HG03469 (cell line): ENCODE results near the gene KCTD7.
"Not testable (repeated sequence)": the region's sequence is repeated elsewhere in the genome, so short reads cannot be mapped to it uniquely, and the experiment has no call there.

Experiments
- ATAC-seq: cut with Tn5 transposase; IDR thresholded peaks from one replicate; pipeline ENCODE4 v1.9.1; 2021; ENCODE audit warnings: mild to moderate bottlenecking, moderate library complexity, moderate number of reproducible peaks; ENCODE audit not compliant: unreplicated experiment

KCTD7 gene

DNA sequence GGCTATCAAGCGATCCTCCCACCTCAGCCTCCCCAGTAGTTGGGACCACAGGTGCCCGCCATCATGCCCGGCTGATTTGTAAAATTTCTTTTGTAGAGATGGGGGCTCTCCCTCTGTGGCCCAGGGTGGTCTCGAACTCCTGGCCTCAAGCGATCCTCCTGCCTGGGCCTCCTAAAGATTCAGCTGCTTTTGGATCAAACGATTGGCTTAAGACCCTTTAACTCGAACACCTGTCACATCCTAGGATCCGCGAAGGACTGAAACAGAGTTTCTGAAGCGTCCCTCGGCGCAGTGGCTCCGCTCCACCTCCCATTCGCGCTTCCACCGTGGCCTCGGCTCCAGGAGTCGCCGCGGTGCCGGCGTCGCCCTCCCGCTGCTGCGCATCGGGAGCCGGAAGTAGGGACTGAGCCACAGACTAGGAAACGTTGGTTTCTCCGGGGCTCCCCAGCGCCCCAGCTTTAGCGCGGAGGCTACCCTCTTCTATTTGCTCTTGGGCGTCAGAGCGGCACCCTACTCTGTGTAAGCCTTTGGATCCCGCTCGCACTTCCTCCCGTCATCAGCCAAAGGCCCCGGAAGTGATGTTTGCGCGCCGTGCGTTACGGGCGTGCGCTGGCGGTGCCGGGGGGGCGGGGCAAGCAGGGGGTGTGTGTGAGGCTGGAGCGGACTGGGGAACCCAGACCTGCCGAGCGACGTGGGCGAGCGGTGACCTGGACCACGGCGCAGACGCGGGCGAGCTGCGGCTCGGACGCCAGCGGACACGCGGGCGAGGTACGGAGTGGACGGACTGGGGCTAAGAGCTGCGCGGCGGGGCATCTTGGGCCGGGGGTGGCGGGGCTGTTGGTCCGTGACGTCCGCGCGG, 53.0 kb downstream of the KCTD7 start:
- peak; percentile 87 for ATAC-seq

DNA sequence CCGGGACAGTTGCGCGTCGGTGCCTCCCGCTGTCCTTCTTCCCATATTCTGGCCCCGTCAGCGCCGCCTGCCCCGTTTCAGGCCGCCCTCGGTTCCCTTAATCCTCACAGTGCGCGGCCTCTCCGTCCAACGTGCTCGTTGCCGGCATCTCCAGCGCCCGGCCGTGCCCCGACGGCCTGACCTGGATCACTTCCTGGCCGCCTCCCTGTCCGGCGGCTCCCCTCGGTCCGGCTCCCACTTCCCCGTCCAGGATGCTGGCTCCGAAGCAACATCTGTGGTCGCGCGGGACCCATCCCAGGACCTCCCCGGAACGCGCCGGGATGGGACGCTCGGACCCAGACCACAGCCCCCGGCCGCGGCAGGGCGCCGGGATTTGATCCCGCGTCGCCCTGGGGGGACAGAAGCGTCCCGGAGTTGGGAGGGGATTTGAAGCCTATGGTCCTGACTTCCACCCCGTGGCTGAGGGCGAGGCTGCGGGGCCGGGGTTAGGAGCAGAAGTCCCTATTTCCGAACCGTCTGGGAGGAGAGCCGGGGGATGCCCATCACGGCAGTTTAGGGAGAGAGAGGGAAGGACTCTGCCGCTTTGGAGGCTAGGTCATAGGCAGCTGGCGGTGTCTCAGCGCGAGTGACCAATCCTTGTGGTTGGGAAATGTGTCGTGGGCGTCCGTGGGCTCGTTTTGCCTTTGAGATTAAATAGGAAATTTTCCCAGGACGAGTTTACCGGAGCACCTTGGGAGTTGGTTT, 53.8 kb downstream of the KCTD7 start:
- ATAC-seq, result peak; percentile 0

DNA sequence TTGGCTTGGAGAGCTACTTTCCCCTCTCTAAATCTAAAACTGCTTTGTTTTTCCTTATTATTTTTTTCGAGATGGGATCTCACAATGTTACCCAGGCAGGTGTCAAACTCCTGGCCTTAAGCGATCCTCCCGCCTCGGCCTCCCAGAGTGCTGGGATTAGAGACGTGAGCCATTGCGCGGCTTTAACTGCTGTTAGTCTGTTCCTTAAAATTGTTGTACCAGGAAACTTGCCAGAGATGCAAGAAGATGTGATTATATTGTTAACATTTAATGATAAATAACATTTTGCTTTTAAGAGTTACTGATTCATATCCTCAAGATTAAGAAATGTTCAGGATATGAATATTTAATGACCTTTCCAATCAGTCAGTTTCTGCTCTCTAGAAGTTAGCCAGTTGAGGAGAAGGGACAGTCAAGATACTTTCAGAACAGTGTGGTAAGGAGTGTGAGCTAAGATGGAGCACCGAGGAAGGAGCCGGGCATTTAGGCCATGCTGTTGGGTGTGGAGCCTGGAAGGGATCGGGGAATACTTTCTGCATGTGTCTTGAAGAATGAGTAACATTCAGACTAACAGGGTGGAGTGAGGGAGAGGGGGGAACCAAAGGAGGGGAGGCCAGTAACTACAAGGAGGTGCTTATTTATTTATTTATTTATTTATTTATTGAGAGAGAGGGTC, 54.6 kb downstream of the KCTD7 start:
- ATAC-seq, result not testable (repeated sequence)

DNA sequence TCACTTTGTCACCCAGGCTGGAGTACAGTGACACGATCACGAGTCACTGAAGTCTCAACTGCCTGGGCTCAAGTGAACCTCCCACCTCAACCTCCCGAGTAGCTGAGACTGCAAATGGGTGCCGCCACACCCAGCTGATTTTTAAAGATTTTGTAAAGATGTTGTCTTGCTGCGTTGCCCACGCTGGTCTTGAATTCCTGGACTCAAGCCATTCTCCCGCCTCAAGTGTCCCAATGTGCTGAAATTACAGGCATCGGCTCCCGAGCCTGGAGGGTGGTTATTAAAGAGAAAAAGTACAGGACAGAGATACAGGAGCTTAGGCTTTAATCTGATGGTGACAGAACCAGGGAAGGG, 55.1 kb downstream of the KCTD7 start:
- ATAC-seq, result no peak

DNA sequence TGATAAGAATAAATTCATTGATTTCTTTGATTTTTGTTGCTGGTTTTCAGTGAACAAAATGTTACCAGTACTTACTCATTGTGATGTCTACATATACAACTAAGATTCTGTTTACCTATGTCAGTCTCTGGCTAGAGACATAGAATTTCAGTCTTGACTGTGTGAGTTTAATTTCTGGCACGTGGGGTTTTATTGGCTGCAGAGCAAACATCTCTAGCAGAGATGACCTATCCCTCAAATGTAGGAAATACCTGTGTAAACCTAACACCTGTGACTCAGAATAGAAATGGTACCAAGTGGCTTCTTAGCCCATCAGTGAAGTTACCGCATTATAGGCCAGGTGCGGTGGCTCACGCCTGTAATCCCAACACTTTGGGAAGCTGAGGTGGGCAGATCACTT, 57.0 kb downstream of the KCTD7 start:
- not testable (repeated sequence) for ATAC-seq

DNA sequence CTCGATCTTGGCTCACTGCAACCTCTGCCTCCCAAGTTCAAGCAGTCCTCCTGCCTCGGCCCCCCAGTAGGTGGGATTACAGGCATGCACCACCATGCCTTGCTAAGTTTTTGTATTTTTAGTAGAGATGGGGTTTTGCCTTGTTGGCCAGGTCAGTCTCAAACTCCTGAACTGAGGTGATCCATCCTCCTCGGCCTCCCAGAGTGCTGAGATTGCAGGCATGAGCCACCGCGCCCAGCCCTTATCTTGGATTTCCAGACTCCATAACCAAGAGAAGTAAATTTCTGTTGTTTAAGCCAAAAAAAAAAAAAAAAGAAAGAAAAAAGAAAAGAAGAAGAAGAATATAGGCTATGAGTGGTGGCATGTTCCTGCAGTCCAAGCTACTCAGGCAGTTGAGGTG, 58.5 kb downstream of the KCTD7 start:
- ATAC-seq, result no peak

DNA sequence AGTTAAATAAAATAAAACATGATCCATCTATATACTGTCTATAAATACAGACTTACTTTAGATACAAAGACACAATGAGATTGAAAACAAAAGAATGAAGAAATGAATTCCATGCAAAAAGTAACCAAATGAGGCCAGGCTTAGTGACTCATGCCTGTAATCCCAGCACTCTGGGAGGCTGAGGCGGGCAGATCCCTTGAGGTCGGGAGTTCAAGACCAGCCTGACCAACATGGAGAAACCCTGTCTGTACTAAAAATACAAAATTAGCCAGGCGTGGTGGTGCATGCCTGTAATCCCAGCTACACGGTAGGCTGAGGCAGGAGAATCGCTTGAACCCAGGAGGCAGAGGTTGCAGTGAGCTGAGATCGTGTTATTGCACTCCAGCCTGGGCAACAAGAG, 59.0 kb downstream of the KCTD7 start:
- ATAC-seq, result not testable (repeated sequence)

DNA sequence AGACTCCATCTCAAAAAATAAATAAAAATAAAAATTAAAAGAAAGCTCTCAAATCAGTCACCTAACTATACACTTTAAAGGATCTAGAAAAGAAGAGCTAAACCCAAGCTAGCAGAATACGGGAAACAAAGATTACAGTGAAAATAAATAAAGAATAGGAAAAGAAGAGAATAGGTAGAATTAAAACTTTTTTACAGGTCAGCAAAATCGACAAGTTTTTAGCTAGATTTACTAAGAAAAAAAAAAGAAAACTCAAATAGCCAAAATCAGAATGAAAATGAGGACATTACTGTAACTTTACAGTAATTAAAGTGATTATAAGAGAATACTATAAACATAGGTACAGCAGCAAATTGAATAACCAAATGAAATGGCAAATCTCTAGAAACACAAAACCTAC, 60.4 kb downstream of the KCTD7 start:
- ATAC-seq, result no peak

DNA sequence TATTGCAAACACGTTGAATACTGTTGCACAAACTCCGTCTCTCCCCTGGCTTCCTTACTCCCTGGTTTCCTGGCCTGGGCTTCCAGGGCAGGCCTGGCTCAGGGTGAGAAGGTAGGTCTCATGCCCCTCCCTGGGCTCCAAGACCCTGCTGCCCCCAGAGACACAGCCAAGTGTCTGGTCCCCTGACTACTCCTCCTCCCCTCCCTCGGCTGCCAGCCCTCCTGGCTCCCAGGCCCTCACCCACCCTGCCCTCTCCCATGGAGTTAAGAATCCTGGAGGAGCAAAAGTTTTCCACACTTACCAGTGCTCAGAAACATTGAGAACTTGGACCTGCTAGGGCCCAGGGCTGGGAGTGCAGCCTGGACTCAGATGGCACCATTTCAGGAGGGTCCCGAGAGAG, 64.7 kb downstream of the KCTD7 start:
- ATAC-seq, result no peak
